Smooth muscle cell (in vitro differentiated cells): ENCODE data around the gene DDIT4. TPM values are rescaled to one million over a fixed set of nuclear protein-coding genes. Genes with fewer than 3 reads are reported as not detected.

Source experiments
- DNase-seq: peaks from one replicate; lab custom pipeline; 2025; ENCODE audit not compliant: unreplicated experiment; lab: John Stamatoyannopoulos, UW
- H2AFZ ChIP-seq: fragments of 200-600 bp; sonication (generic); 2 replicates; pipeline ENCODE4 v1.6.0; 2016; ENCODE audit warnings: antibody characterized with exemption, low read depth, mild to moderate bottlenecking
- H3F3A ChIP-seq: fragments of 200-600 bp; sonication (generic); 2 replicates; pipeline ENCODE4 v1.6.0; 2017; ENCODE audit warnings: antibody characterized with exemption, low read depth
- H3K27ac ChIP-seq: fragments of 200-600 bp; sonication (generic); 2 replicates; pipeline ENCODE4 v1.5.1; 2016; ENCODE audit warnings: low read depth, mild to moderate bottlenecking
- H3K27me3 ChIP-seq: fragments of 200-600 bp; sonication (generic); 2 replicates; pipeline ENCODE4 v1.6.1; 2016; ENCODE audit warnings: low read depth, mild to moderate bottlenecking
- H3K36me3 ChIP-seq: fragments of 200-600 bp; sonication (generic); 2 replicates; pipeline ENCODE4 v1.5.1; 2016; ENCODE audit warnings: low read depth
- H3K4me1 ChIP-seq: fragments of 200-600 bp; sonication (generic); 2 replicates; pipeline ENCODE4 v1.5.1; 2016; ENCODE audit warnings: low read depth
- H3K4me2 ChIP-seq: fragments of 200-600 bp; sonication (generic); 2 replicates; pipeline ENCODE4 v1.6.0; 2016; ENCODE audit warnings: mild to moderate bottlenecking
- H3K4me3 ChIP-seq: fragments of 200-600 bp; sonication (generic); 2 replicates; pipeline ENCODE4 v1.5.1; 2016; ENCODE audit warnings: mild to moderate bottlenecking
- H3K79me2 ChIP-seq: fragments of 200-600 bp; sonication (generic); 2 replicates; pipeline ENCODE4 v1.6.0; 2016; ENCODE audit warnings: low read depth, mild to moderate bottlenecking
- H3K9ac ChIP-seq: fragments of 200-600 bp; sonication (generic); 2 replicates; pipeline ENCODE4 v1.6.0; 2016; ENCODE audit warnings: low read depth
- H3K9me3 ChIP-seq: fragments of 200-600 bp; sonication (generic); replicated peaks from 2 replicates; pipeline ENCODE4 v1.5.1; 2016; ENCODE audit warnings: low read depth
- H4K20me1 ChIP-seq: fragments of 200-600 bp; sonication (generic); 2 replicates; pipeline ENCODE4 v1.6.0; 2016; ENCODE audit warnings: low read depth
- WGBS: methylation state at CpG from one replicate; pipeline ENCODE4 v1.1.7; 2016; ENCODE audit warnings: low lambda C conversion rate; 5-methylcytosine and 5-hydroxymethylcytosine counted together
- polyA plus RNA-seq: library from polyadenylated mRNA; unstranded; fragments of >200 nt; fragmentation: Nextera tagmentation; extraction: Ambion mirVana; gene quantifications from 2 replicates; pipeline ENCODE4 v1.2.1, GENCODE V29; 2016
- total RNA-seq: library from RNA; depleted of rRNA; stranded (reverse); fragments of >200 nt; gene quantifications from 2 replicates; pipeline ENCODE4 v1.2.3, GENCODE V29; 2014
- TF ChIP-seq, protein P1 (sequence below): fragments of 200-600 bp; sonication (generic); IDR thresholded peaks from 2 replicates; pipeline ENCODE4 v1.5.1; 2017; ENCODE audit warnings: borderline replicate concordance, mild to moderate bottlenecking, antibody characterized with exemption; ENCODE audit not compliant: insufficient read depth, poor library complexity, severe bottlenecking

DDIT4 gene
- total and polyA plus RNA-seq, 2 experiments from 2014 or later, result 198 to 248 TPM

- Histone ChIP-seq H3F3A (no peaks in the 10 kb centered on the region), H4K20me1 (no peaks in the 10 kb centered on the region), H3K27ac (peak overlapping the region; percentile 90), H3K4me3 (no peak overlapping the region), H3K27me3 (no peaks in the 10 kb centered on the region), H3K4me2 (peak overlapping the region; percentile 45), H3K79me2 (no peaks in the 10 kb centered on the region), H3K4me1 (no peaks in the 10 kb centered on the region), H3K9ac (peak overlapping the region; percentile 48), H3K36me3 (no peaks in the 10 kb centered on the region), H2AFZ (no peak overlapping the region), H3K9me3 (no peaks in the 10 kb centered on the region)
- DNase-seq, result no peak
- WGBS, result 60% methylated on average over 18 of the region's 21 CpGs
- TF ChIP-seq, protein P1, sequence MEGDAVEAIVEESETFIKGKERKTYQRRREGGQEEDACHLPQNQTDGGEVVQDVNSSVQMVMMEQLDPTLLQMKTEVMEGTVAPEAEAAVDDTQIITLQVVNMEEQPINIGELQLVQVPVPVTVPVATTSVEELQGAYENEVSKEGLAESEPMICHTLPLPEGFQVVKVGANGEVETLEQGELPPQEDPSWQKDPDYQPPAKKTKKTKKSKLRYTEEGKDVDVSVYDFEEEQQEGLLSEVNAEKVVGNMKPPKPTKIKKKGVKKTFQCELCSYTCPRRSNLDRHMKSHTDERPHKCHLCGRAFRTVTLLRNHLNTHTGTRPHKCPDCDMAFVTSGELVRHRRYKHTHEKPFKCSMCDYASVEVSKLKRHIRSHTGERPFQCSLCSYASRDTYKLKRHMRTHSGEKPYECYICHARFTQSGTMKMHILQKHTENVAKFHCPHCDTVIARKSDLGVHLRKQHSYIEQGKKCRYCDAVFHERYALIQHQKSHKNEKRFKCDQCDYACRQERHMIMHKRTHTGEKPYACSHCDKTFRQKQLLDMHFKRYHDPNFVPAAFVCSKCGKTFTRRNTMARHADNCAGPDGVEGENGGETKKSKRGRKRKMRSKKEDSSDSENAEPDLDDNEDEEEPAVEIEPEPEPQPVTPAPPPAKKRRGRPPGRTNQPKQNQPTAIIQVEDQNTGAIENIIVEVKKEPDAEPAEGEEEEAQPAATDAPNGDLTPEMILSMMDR, result no peak
Observed at GRCh38 chr10:72309290-72310240, 35.8 kb downstream of the DDIT4 start.

DNA sequence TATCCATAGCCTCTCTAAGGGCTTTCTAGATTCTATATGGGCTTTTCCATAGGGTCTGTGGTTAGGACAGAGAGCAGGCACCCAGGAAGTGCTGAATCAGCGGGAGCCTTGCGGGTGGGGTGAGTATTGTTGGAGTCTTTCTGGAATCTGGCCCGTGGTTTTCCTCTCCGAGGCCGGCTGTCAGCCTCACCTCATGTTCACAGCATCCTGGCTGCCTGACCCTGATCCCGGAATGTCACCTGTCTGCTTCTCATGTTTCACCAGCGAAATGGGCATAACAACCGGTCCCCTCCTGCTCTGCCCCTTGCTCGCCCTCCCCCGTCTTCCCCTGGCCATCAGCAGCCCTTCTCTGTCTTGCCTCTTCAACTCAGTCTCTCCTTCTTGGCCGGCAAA lies 36.5 kb downstream of the DDIT4 start:
- no peaks in the 10 kb centered on the region for H3K27me3 ChIP-seq
- H3K9ac ChIP-seq, result no peak overlapping the region
- no peaks in the 10 kb centered on the region for H3K4me1 ChIP-seq
- no peaks in the 10 kb centered on the region for H3F3A ChIP-seq
- no peaks in the 10 kb centered on the region for H3K9me3 ChIP-seq
- no peak overlapping the region for H2AFZ ChIP-seq
- 58% methylated on average over 11 of the region's 11 CpGs for WGBS
- TF ChIP-seq, protein P1, result no peak
- no peaks in the 10 kb centered on the region for H3K79me2 ChIP-seq
- H3K36me3 ChIP-seq, result no peaks in the 10 kb centered on the region
- peak overlapping the region; percentile 31 for H3K4me2 ChIP-seq
- no peak for DNase-seq
- no peaks in the 10 kb centered on the region for H4K20me1 ChIP-seq
- no peak overlapping the region for H3K4me3 ChIP-seq
- peak overlapping the region; percentile 90 for H3K27ac ChIP-seq

- Histone ChIP-seq H3K36me3 (no peaks in the 10 kb centered on the region), H2AFZ (no peak overlapping the region), H3K79me2 (no peaks in the 10 kb centered on the region), H3K9ac (no peak overlapping the region), H3F3A (no peaks in the 10 kb centered on the region), H3K4me1 (no peaks in the 10 kb centered on the region), H3K27me3 (no peaks in the 10 kb centered on the region), H3K4me2 (peak overlapping the region; percentile 31), H3K27ac (peak overlapping the region; percentile 90), H3K4me3 (no peak overlapping the region), H3K9me3 (no peaks in the 10 kb centered on the region), H4K20me1 (no peaks in the 10 kb centered on the region)
- TF ChIP-seq, protein P1, result no peak
- no peak for DNase-seq
- WGBS, result 84% methylated on average over 4 of the region's 4 CpGs
Observed at GRCh38 chr10:72310636-72311035, 36.9 kb downstream of the DDIT4 start.
